Neutrophil (primary cell): ENCODE results near the gene FRY.

Source experiments
- H3K27ac ChIP-seq: fragments of 200-600 bp; sonication (generic); 2 replicates; pipeline ENCODE4 v1.5.1; 2016; ENCODE audit warnings: mild to moderate bottlenecking, moderate library complexity
- H3K27me3 ChIP-seq: fragments of 200-600 bp; sonication (generic); 2 replicates; pipeline ENCODE4 v1.6.0; 2016; ENCODE audit warnings: mild to moderate bottlenecking
- H3K36me3 ChIP-seq: fragments of 200-600 bp; sonication (generic); 2 replicates; pipeline ENCODE4 v1.5.1; 2017
- H3K4me1 ChIP-seq, 2 experiments: fragments of 200-600 bp in 1 of 2; sonication (generic) in 1 of 2; 1 replicate in 1 of 2; 2 replicates in 1 of 2; pipeline versions ENCODE4 v1.5.1 to v1.6.1; 2013 to 2016; ENCODE audit warnings: low read depth in 1 of 2, low read length in 1 of 2, mild to moderate bottlenecking in 1 of 2, moderate library complexity in 1 of 2; ENCODE audit not compliant: control insufficient read depth in 1 of 2, insufficient read depth in 1 of 2
- H3K4me3 ChIP-seq, 2 experiments: fragments of 200-600 bp in 1 of 2; sonication (generic) in 1 of 2; 1 replicate in 1 of 2; 2 replicates in 1 of 2; pipeline ENCODE4 v1.5.1; 2013 to 2016; ENCODE audit warnings: low read depth in 1 of 2, low read length in 1 of 2, mild to moderate bottlenecking in 1 of 2, moderate library complexity in 1 of 2
- H3K9me3 ChIP-seq: fragments of 200-600 bp; sonication (generic); 2 replicates; pipeline ENCODE4 v1.5.1; 2016
- TF ChIP-seq, protein P1 (sequence below): fragments of 200-600 bp; sonication (generic); IDR thresholded peaks from 2 replicates; pipeline ENCODE4 v1.5.1; 2016; ENCODE audit warnings: antibody characterized with exemption

FRY gene

DNA sequence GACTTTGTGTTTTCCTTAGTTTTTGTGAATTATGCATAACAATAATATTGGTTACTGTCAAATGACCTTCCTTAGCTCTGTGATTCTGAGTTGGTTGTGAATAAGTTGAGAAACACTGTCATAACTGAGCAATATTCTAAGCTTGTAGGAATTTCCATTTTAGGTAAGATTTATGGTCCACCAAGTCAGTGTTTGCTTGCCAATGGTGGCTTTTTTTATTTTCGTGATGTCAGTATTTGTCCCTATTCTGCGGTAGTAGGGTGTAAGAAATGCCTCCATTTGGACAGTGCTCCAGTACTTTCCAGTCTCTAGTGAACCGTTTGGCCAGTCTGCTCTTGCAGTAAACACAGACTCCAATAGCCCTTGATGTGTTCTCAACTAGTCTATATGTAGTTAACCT, 94.7 kb downstream of the FRY start:
- Histone ChIP-seq H3K4me3 (no peak overlapping the region), H3K36me3 (peaks cover 39% of the 10 kb centered on the region), H3K27me3 (no peaks in the 10 kb centered on the region), H3K4me1 (peaks cover 18 to 26% of the 10 kb centered on the region in 2 experiments), H3K27ac (peak overlapping the region; percentile 69), H3K9me3 (no peaks in the 10 kb centered on the region)
- TF ChIP-seq, protein P1, sequence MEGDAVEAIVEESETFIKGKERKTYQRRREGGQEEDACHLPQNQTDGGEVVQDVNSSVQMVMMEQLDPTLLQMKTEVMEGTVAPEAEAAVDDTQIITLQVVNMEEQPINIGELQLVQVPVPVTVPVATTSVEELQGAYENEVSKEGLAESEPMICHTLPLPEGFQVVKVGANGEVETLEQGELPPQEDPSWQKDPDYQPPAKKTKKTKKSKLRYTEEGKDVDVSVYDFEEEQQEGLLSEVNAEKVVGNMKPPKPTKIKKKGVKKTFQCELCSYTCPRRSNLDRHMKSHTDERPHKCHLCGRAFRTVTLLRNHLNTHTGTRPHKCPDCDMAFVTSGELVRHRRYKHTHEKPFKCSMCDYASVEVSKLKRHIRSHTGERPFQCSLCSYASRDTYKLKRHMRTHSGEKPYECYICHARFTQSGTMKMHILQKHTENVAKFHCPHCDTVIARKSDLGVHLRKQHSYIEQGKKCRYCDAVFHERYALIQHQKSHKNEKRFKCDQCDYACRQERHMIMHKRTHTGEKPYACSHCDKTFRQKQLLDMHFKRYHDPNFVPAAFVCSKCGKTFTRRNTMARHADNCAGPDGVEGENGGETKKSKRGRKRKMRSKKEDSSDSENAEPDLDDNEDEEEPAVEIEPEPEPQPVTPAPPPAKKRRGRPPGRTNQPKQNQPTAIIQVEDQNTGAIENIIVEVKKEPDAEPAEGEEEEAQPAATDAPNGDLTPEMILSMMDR = no peak

DNA sequence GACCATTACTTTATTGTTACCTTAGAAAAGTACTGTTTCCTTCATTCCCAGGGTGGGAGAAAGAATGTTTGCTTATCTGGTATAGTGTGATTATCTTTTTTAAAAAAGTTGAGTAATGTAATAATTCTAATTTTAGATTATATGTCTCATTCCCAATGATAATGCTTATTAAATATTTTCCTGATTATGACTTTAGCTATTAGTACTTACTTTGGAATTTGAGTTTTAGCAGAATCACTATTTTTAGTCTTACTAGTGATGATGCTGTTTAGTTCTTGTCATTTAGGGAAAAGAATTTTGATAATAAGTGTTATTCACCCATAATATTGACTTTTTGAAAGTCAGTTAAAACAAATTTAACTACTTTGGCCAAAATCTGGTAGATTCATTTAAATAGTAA, 95.2 kb downstream of the FRY start:
- TF ChIP-seq, protein P1 = no peak
- peak overlapping the region; percentile 69 for H3K27ac ChIP-seq
- peaks cover 18 to 26% of the 10 kb centered on the region in 2 experiments for H3K4me1 ChIP-seq
- H3K9me3 ChIP-seq = no peaks in the 10 kb centered on the region
- peaks cover 44% of the 10 kb centered on the region for H3K36me3 ChIP-seq
- H3K4me3 ChIP-seq = no peak overlapping the region
- no peaks in the 10 kb centered on the region for H3K27me3 ChIP-seq

DNA sequence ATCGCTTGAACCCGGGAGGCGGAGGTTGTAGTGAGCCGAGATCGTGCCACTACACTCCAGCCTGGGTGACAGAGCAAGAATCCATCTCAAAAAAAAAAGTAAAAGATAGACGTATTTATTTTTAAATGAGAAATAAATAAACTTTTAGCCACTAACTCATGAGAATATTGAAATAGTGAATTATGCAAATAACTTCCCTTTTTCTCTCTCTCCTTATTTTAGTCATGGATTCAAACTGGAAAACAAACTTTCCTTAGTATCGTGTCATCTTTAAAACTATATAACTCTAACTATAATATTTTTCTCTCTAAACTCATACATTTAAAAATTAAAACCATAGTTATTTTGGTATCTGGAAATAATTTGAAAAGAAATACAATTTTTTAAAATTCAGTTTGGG, 96.1 kb downstream of the FRY start:
- Histone ChIP-seq H3K4me3 (no peak overlapping the region), H3K36me3 (peaks cover 51% of the 10 kb centered on the region), H3K4me1 (peaks cover 18 to 26% of the 10 kb centered on the region in 2 experiments), H3K9me3 (no peaks in the 10 kb centered on the region), H3K27ac (no peak overlapping the region), H3K27me3 (no peaks in the 10 kb centered on the region)
- TF ChIP-seq, protein P1 = no peak

DNA sequence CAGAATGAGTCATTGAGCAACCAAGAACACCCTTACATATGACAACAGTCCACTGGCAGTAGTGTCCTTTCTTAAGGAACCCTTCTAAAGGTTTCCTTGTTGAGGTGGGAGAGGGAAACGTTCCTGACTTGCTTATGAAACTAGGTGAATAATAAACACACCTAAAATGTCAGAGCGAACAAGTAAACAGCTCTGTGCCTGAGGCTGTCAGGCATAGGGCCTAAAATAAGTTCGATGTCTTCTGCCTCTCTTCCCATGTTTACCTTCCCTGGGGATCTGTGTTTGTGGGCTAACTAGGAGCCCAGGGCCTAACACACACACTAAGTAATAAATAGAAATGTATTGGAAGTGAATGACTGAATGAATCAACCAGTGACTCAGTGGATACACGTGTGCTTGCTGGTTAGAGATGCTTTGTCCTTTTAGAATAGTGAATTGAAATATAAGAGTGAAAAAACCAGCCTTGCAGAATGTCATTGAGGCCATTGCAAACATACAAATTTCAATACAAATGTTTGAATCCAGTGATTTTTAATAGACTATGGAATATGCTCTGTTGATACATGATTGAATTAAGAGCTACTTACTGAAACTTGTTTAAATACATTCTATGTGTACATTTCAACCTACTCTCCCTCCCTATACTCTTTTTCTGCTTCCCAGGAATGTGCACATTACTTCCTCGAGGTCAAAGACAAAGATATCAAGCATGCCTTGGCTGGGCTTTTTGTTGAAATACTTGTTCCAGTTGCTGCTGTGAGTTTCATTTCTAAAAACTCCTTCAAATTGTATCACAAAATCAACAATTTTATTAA, 102.9 kb downstream of the FRY start:
- TF ChIP-seq, protein P1 = no peak
- Histone ChIP-seq H3K4me3 (no peak overlapping the region), H3K27me3 (no peaks in the 10 kb centered on the region), H3K36me3 (peaks cover 80% of the 10 kb centered on the region), H3K9me3 (no peaks in the 10 kb centered on the region), H3K27ac (no peak overlapping the region), H3K4me1 (no peaks in the 10 kb centered on the region)

DNA sequence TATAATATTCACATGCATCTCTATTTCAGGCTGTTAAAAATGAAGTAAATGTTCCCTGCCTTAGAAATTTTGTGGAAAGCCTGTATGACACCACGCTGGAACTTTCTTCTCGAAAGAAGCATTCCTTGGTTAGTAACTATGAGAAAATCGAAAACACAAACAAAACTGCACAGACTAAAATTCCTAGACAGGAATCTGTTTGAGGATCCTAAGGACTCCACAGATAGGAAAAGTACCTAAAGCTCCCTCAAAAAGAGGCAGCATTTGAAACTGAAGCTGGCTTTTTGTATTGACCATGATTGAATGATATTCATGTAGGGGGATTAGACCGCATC, 103.4 kb downstream of the FRY start:
- H3K4me1 ChIP-seq = no peaks in the 10 kb centered on the region
- H3K9me3 ChIP-seq = no peaks in the 10 kb centered on the region
- H3K4me3 ChIP-seq = no peak overlapping the region
- H3K27me3 ChIP-seq = no peaks in the 10 kb centered on the region
- peaks cover 84% of the 10 kb centered on the region for H3K36me3 ChIP-seq
- TF ChIP-seq, protein P1 = no peak
- H3K27ac ChIP-seq = no peak overlapping the region
